WTC11 (cell line): ENCODE results near the gene MARF1. TPM values are rescaled to one million over a fixed set of nuclear protein-coding genes. Genes with fewer than 3 reads are reported as not detected.
"Not testable (repeated sequence)": the region's sequence is repeated elsewhere in the genome, so short reads cannot be mapped to it uniquely, and the experiment has no call there.

ENCODE experiments used
- ATAC-seq: fragments of 200-7000 bp; cut with Tn5 transposase; 2 replicates; pipeline ENCODE4 v1.10.0; 2021; ENCODE audit warnings: mild to moderate bottlenecking, moderate library complexity
- CTCF ChIA-PET: fragments of 300-600 bp; sonication (Branson Sonifier 250); formaldehyde crosslinking; loops from one replicate; lab custom pipeline; 2021; ENCODE audit warnings: antibody characterized with exemption; lab: Charles Lee
- POLR2A ChIA-PET: fragments of 350-600 bp; sonication (Branson Sonifier 250); formaldehyde crosslinking; loops from one replicate; lab custom pipeline; 2021; ENCODE audit warnings: antibody characterized with exemption; lab: Charles Lee
- DNase-seq: peaks from one replicate; pipeline ENCODE4 v3.0.0; 2021; ENCODE audit warnings: low spot score
- H3K27ac Mint-ChIP-seq: 2 replicates; pipeline ENCODE4 v1.8.0; 2021; ENCODE audit warnings: mixed read lengths
- H3K27me3 Mint-ChIP-seq: 2 replicates; pipeline ENCODE4 v1.8.0; 2021; ENCODE audit warnings: low read depth, mild to moderate bottlenecking, moderate library complexity, mixed read lengths
- H3K36me3 Mint-ChIP-seq: 2 replicates; pipeline ENCODE4 v1.8.0; 2021; ENCODE audit warnings: mixed read lengths
- H3K4me1 Mint-ChIP-seq: 2 replicates; pipeline ENCODE4 v1.8.0; 2022; ENCODE audit warnings: mixed read lengths
- H3K4me3 Mint-ChIP-seq: 2 replicates; pipeline ENCODE4 v1.8.0; 2021; ENCODE audit warnings: mild to moderate bottlenecking, moderate library complexity, mixed read lengths
- H3K9me3 Mint-ChIP-seq: 2 replicates; pipeline ENCODE4 v1.8.0; 2021; ENCODE audit warnings: mixed read lengths
- ARID4B ChIP-seq: sonication (generic); formaldehyde crosslinking; IDR thresholded peaks from 2 replicates; pipeline ENCODE4 v1.8.0; 2023; ENCODE audit warnings: missing genetic modification reagents, mild to moderate bottlenecking, borderline replicate concordance
- ATF1 ChIP-seq: sonication (generic); formaldehyde crosslinking; IDR thresholded peaks from 2 replicates; pipeline ENCODE4 v1.8.1; 2023; ENCODE audit warnings: mild to moderate bottlenecking, moderate library complexity, missing genetic modification reagents
- CREB1 ChIP-seq: sonication (generic); formaldehyde crosslinking; IDR thresholded peaks from 2 replicates; pipeline ENCODE4 v1.8.0; 2023; ENCODE audit warnings: mild to moderate bottlenecking, missing genetic modification reagents
- ERG ChIP-seq: fragments of 250-450 bp; sonication (Bioruptor Pico); IDR thresholded peaks from 2 replicates; pipeline ENCODE4 v1.8.0; 2021; ENCODE audit warnings: mild to moderate bottlenecking
- FOXK1 ChIP-seq: sonication (generic); formaldehyde crosslinking; IDR thresholded peaks from 2 replicates; pipeline ENCODE4 v1.8.0; 2022; ENCODE audit warnings: mild to moderate bottlenecking, moderate library complexity, missing genetic modification reagents
- FOXP1 ChIP-seq: sonication (generic); formaldehyde crosslinking; IDR thresholded peaks from 2 replicates; pipeline ENCODE4 v1.8.0; 2022; ENCODE audit warnings: missing genetic modification reagents, mild to moderate bottlenecking, moderate library complexity, borderline replicate concordance
- HMGXB4 ChIP-seq: sonication (generic); formaldehyde crosslinking; IDR thresholded peaks from 2 replicates; pipeline ENCODE4 v1.8.1; 2023; ENCODE audit warnings: mild to moderate bottlenecking, moderate library complexity, missing genetic modification reagents
- MXD4 ChIP-seq: fragments of 250-450 bp; sonication (Bioruptor Pico); IDR thresholded peaks from 2 replicates; pipeline ENCODE4 v1.8.0; 2021; ENCODE audit warnings: mild to moderate bottlenecking, moderate library complexity, borderline replicate concordance
- ZBTB21 ChIP-seq: sonication (generic); formaldehyde crosslinking; IDR thresholded peaks from 2 replicates; pipeline ENCODE4 v1.8.1; 2023; ENCODE audit warnings: mild to moderate bottlenecking, missing genetic modification reagents, borderline replicate concordance
- ZNF121 ChIP-seq: sonication (generic); formaldehyde crosslinking; IDR thresholded peaks from 2 replicates; pipeline ENCODE4 v1.8.0; 2023; ENCODE audit warnings: missing genetic modification reagents
- ZNF263 ChIP-seq: sonication (generic); formaldehyde crosslinking; IDR thresholded peaks from 2 replicates; pipeline ENCODE4 v1.8.1; 2022; ENCODE audit warnings: low read depth, mild to moderate bottlenecking, moderate library complexity, missing genetic modification reagents
- ZNF423 ChIP-seq: fragments of 250-450 bp; sonication (Bioruptor Pico); IDR thresholded peaks from 2 replicates; pipeline ENCODE4 v2.1.2; 2022; ENCODE audit warnings: mild to moderate bottlenecking, moderate library complexity
- total RNA-seq: library from RNA; stranded (reverse); gene quantifications from 3 replicates; pipeline ENCODE4 v1.2.3, GENCODE V29; 2021
- TF ChIP-seq, protein P1 (sequence below): fragments of 250-450 bp; sonication (Bioruptor Pico); IDR thresholded peaks from 2 replicates; pipeline ENCODE4 v2.1.2; 2022; ENCODE audit warnings: mild to moderate bottlenecking, moderate library complexity
- TF ChIP-seq, protein P2 (sequence below): sonication (generic); formaldehyde crosslinking; IDR thresholded peaks from 2 replicates; pipeline ENCODE4 v1.8.1; 2022; ENCODE audit warnings: missing genetic modification reagents, borderline replicate concordance
- TF ChIP-seq, protein P3 (sequence below): fragments of 250-450 bp; sonication (Bioruptor Pico); conservative IDR thresholded peaks from 2 replicates; pipeline ENCODE4 v1.9.0; 2021; ENCODE audit warnings: mild to moderate bottlenecking
- TF ChIP-seq, protein P4 (sequence below): sonication (generic); formaldehyde crosslinking; IDR thresholded peaks from 2 replicates; pipeline ENCODE4 v1.8.1; 2023; ENCODE audit warnings: mild to moderate bottlenecking, missing genetic modification reagents, moderate library complexity

The MARF1 gene
- total RNA-seq, 1 experiment from 2014 or later = 31.9 TPM

DNA sequence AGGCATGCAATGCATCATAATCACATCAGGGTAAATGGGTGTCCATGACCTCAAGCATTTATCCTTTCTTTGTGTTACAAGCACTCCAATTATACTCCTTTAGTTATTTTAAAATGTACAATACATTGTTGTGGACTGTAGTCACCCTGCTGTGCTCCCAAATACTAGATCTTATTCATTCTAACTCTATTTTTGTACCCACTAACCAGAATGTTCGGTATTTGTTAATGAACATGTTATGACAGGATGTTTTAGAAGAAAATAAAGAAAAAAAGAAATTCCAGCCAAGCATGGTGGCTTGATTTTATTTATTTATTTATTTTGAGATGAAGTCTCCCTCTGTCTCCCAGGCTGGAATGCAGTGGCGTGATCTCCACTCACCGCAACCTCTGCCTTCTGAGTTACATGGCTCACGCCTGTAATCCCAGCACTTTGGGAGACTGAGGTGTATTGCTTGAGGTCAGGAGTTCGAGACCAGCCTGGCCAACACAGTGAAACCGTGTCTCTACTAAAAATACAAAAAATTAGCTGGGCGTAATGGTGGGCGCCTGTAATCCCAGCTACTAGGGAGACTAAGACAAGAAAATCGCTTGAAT, 5.3 kb upstream of the MARF1 start (continued):
- TF ChIP-seq, protein P1, sequence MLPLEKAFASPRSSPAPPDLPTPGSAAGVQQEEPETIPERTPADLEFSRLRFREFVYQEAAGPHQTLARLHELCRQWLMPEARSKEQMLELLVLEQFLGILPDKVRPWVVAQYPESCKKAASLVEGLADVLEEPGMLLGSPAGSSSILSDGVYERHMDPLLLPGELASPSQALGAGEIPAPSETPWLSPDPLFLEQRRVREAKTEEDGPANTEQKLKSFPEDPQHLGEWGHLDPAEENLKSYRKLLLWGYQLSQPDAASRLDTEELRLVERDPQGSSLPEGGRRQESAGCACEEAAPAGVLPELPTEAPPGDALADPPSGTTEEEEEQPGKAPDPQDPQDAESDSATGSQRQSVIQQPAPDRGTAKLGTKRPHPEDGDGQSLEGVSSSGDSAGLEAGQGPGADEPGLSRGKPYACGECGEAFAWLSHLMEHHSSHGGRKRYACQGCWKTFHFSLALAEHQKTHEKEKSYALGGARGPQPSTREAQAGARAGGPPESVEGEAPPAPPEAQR (CRISPR knock-in tag) = no peak

DNA sequence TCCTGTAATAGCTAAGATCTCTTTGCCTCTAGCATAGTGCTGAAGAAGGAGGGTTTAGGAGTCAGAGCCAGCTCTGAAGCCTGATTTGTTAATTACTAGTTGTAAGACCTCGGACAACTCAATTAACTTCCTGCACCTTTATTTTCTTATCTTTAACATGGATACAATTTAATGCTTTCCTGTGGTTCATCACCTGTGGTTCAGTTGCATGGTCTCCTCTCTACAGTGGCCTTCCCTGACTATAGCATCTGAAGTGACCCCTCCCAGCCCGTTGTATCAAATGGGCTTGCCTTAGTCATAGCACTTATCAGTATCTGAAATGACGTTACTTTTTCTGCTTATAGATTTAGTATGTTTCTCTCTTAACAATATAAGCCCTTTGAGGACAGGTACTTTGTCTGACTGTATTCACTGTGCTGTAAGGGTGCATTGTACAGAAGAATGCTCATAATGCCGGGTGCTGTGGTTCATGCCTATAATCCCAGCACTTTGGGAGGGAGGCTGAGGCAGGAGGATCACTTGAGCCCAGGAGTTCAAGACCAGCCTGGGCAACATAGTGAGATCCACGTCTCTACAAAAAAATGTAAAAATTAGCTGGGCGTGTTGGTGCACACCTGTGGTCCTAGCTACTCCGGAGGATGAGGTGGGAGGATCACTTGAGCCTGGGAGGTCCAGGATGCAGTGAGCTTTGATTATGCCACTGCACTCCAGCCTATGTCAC, 4.5 kb upstream of the MARF1 start:
- Mint-ChIP-seq H3K27ac (no peak overlapping the region), H3K4me3 (no peak overlapping the region), H3K9me3 (no peaks in the 10 kb centered on the region), H3K4me1 (peaks cover 5% of the 10 kb centered on the region; the same call in 1 of the 2 replicates), H3K36me3 (no peaks in the 10 kb centered on the region; the same call in 1 of the 2 replicates), H3K27me3 (no peaks in the 10 kb centered on the region; the same call in none of the 2 replicates)
- TF ChIP-seq HMGXB4 (no peak), ZNF121 (no peak), ERG (CRISPR knock-in tag) (no peak), FOXK1 (CRISPR knock-in tag) (no peak), ARID4B (no peak), MXD4 (CRISPR knock-in tag) (no peak), ZBTB21 (no peak), FOXP1 (CRISPR knock-in tag) (no peak), CREB1 (CRISPR knock-in tag) (no peak), ZNF423 (no peak), ZNF263 (no peak), ATF1 (CRISPR knock-in tag) (no peak)
- TF ChIP-seq, protein P2, sequence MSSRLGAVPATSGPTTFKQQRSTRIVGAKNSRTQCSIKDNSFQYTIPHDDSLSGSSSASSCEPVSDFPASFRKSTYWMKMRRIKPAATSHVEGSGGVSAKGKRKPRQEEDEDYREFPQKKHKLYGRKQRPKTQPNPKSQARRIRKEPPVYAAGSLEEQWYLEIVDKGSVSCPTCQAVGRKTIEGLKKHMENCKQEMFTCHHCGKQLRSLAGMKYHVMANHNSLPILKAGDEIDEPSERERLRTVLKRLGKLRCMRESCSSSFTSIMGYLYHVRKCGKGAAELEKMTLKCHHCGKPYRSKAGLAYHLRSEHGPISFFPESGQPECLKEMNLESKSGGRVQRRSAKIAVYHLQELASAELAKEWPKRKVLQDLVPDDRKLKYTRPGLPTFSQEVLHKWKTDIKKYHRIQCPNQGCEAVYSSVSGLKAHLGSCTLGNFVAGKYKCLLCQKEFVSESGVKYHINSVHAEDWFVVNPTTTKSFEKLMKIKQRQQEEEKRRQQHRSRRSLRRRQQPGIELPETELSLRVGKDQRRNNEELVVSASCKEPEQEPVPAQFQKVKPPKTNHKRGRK (CRISPR knock-in tag) = no peak
- TF ChIP-seq, protein P3, sequence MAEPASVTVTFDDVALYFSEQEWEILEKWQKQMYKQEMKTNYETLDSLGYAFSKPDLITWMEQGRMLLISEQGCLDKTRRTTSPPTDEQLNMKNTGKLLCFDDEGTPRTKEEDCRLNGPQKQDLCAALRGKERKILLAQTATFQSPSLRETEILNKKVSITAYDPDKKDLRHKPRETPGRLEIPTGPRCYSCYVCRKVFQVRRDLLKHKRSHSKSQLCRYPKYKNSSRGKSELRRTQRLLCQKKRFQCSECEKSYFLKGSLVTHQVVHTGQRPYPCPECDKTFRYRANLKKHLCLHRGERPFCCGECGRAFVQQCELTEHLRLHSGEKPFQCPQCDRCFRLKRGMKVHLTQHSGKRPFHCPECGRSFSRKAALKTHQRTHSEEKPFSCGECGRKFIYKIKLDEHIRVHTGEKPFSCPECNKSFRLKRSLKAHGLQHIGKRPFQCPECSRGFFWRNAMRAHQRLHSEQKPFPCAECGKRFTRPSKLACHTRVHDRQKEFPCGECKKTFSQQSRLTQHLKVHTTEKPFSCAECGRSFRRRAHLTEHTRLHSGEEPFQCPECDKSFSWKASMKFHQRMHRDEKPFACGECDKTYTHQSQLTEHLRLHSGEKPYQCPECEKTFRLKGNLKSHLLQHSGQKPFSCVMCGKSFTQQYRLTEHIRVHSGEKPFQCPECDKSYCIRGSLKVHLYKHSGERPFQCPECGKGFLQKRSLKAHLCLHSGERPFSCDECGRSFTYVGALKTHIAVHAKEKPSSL (CRISPR knock-in tag) = no peak
- TF ChIP-seq, protein P4, sequence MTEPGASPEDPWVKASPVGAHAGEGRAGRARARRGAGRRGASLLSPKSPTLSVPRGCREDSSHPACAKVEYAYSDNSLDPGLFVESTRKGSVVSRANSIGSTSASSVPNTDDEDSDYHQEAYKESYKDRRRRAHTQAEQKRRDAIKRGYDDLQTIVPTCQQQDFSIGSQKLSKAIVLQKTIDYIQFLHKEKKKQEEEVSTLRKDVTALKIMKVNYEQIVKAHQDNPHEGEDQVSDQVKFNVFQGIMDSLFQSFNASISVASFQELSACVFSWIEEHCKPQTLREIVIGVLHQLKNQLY (CRISPR knock-in tag) = no peak
- no peak for DNase-seq
- ATAC-seq = no peak
- ChIA-PET POLR2A (interaction anchor here (0.7 kb wide), 1 partner anchor 15 kb away, joined by 3 read pairs; no protein-coding TSS in a partner anchor), CTCF (no interaction called here)

DNA sequence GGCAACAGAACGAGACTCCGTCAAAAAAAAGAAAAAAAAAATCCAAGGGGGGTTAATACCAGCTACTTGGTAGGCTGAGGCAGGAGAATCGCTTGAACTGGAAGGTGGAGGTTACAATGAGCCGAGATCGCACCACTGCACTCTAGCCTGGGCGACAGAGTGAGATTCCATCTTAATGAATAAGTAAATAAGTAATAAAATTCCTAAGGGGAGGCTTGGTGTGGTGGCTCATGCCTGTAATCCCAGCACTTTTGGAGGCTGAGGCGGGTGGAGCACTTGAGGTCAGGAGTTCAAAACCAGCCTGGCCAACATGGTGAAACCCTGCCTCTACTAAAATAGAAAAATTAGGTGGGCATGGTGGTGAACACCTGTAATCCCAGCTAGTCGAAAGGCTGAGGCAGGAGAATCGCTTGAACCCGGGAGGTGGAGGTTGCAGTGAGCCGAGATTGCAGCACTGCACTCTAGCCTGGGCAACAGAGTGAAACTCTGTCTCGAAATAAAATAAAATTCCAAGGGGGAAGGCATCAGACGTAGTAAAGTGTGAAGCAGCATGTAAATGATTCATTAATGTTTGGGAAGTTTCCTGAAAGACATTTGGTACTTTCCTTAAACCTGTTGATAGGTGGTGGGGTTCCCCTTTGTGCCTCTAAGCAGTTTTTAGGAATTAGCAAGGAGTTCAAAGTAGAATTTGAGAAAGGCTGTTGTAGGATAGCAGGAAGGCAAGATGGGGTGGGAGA, 3.8 kb upstream of the MARF1 start:
- CTCF ChIA-PET, POLR2A ChIA-PET, H3K4me3 Mint-ChIP-seq, H3K36me3 Mint-ChIP-seq, H3K9me3 Mint-ChIP-seq, H3K27me3 Mint-ChIP-seq, H3K27ac Mint-ChIP-seq, ATAC-seq, DNase-seq: not testable (repeated sequence)
- peaks cover 11% of the 10 kb centered on the region for H3K4me1 Mint-ChIP-seq
